GM12892 (cell line): Measurements from ENCODE around the gene VEGFD.

Source experiments
- POLR2A ChIP-seq: IDR thresholded peaks from 2 replicates; pipeline ENCODE4 v1.6.1; 2011; ENCODE audit warnings: low read depth, low read length, control low read depth
- POLR2AphosphoS5 ChIP-seq: IDR thresholded peaks from 2 replicates; pipeline ENCODE4 v1.6.1; 2011; ENCODE audit warnings: low read depth, low read length, control low read depth
- TAF1 ChIP-seq: IDR thresholded peaks from 2 replicates; pipeline ENCODE4 v1.6.1; 2011; ENCODE audit warnings: low read depth, mild to moderate bottlenecking, control low read depth, low read length, borderline replicate concordance

- no peak for TF ChIP-seq POLR2AphosphoS5
- no peak for TF ChIP-seq POLR2A
- TF ChIP-seq TAF1 = no peak
Measured at GRCh38 chrX:15425024-15425423, 40.8 kb upstream of the VEGFD start.
